Right ventricle myocardium inferior (tissue), 1 donor: ENCODE measurements around the gene ATP5ME. TPM values are rescaled to one million over a fixed set of nuclear protein-coding genes. Genes with fewer than 3 reads are reported as not detected.
"Not testable (repeated sequence)": the region's sequence is repeated elsewhere in the genome, so short reads cannot be mapped to it uniquely, and the experiment has no call there.

Source experiments
- ATAC-seq: fragments of 200-7000 bp; cut with Tn5 transposase; one replicate; pipeline ENCODE4 v1.9.1; 2020; ENCODE audit warnings: mild to moderate bottlenecking, moderate library complexity
- DNase-seq: peaks from one replicate; pipeline ENCODE4 v3.0.0; 2021; ENCODE audit errors: missing footprints
- intact Hi-C: fragments of 100-400 bp; cut with DNase I; formaldehyde crosslinking; loops from one replicate; pipeline ENCODE4 v1.11.0; 2022
- total RNA-seq: library from RNA; stranded (reverse); fragmentation: NEBNext Ultra II Directional; extraction: Animal tissue kit (Norgen Biotek cat#: 25700); gene quantifications from one replicate; pipeline ENCODE4 v1.2.1, GENCODE V29; 2021
- donor health status: DM: no; HTN: yes; CAD: no; lungs with severe emphysema.

ATP5ME gene
- total RNA-seq, 1 donor from 2014 or later = 1,162 TPM

DNA sequence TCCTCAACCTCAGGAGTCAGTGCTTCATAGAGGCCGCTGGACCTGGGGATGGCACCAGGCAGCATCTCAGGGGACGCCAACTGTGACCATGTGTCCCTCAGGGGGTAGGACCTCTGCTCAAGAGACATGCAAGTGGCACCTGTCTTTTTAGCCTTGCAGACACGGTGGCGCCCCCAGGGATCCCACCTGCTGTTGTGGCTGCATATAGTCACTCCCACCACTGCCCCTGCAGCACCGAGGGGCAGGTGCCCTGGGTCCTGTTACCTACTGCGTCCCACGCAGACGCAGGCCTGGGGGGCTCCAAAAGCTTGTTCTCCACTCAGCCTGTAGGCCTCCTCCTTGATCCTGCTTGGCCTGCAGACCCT is 2.8 kb upstream of the ATP5ME start:
- ATAC-seq = no peak
- intact Hi-C loops = no loop called here
- DNase-seq = peak; percentile 55

DNA sequence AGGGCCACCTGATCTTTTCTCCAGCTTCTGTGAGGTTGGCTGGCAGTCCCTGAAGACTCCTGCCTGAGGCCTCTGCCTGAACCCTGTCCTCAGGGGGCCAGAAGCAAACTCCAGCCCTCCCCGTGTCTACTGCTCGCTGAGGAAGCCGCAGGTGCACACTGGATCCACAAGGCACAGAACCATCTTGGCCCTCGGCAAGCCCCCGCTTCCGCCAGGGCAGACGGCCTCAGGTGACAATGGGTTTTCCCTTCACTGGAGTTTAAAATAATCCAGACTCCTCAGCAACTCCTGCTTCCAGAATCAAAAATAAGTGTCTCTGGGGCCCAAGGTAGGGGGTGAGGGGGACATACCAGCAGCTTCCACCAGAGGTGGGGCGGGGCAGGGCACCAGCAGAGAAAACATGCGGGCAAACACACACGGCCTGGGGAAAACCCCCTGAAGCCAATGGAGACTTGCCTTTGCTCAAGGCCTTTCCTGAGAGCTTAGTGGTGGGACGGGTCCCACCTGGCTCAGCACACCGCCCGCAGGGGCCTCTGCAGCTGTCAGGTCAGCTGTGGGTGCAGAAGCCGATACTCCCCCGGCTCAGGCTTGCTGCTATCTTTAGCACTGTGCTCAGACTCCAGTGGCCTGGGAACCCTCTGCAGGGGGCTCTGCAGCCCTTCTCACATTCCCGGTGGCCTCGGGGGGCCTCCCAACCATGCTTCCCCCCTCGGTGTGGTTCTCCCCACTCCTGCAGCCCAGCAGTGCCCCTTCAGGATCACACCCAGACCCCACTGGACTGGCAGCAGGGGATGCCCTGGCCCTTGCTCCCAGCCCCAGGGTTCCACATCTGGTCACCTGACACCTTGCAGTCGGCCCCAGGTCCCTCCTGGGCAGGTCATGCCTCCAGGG is 2.1 kb upstream of the ATP5ME start:
- DNase-seq (peak; percentile 65), ATAC-seq (no peak)
- intact Hi-C loops = no loop called here

DNA sequence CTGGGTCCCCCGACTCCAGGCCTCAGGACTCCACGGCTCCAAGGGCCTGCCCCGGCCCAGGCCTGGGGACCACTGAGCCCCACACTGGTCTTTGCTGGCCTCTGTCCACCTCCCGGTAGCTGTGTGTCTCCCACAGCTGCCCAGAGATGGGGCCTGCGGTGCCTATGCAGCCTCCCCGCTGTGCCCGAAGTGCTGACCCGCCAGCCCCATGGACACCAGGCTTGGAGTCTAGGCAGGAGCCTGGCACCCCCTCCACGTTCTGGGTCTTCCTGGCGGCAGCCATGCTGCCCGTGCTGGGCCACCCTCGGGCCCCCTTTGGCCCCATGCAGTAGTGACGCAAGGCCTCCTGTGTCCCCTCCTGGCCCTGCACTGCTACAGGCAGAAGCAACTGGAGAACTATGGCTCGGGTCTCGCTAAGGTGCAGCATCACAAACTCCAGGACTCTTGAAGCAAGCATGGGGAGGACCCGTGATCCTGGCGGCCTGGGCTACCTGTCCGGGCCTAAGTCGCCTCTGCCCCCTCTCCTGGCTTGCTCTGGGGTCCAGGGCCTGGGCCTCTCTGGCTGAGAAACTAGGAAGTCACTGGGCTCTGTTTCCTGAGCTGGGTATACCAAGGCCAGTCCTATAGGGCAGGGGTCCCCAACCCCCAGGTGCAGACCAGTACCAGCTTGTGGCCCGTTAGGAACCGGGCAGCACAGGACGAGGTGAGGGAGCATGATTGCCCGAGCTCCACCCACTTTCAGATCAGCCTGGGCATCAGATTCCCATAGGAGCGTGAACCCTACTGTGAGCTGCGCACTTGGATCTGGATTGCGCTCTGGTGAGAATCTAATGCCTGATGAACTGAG is 1.2 kb upstream of the ATP5ME start:
- DNase-seq = peak; percentile 50
- intact Hi-C loops = no loop called here
- ATAC-seq = peak; percentile 11

DNA sequence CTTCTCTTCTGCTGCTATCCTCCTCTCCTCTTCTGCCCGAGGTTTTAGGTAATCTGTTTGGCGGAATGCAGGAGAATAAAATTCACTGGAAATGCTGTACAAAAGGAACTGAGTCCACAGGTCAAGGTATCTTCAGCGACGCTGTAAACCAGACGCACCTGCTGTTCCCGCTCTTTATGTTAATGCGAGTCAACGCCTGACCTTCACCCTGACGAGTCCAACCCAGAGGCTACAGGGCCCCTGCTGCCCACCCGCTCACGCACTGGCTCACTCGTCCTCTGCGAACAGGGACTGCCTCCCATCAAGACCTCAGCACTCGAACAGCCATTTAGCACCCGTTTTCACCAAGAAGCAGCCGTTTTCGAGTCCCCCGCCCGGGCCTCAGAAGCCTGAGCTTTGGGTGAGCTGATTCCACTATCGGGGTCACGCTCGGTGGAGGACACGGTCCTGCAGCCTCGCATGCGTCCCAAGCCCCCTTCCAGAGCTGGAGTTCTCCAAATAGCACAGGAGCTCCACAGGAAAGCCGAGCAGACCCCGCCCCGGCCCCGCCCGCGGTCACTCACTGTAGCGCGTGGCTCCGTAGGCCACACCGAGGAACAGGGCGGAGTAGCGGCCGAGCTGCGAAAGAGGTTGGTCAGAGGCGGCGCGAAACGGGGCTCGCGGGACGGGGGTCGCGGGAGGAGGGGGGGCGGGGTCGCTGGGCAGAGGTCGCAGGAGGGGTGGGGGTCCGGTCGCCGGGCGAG is 556 bp downstream of the ATP5ME start:
- peak; percentile 12 for ATAC-seq
- intact Hi-C loops = no loop called here

DNA sequence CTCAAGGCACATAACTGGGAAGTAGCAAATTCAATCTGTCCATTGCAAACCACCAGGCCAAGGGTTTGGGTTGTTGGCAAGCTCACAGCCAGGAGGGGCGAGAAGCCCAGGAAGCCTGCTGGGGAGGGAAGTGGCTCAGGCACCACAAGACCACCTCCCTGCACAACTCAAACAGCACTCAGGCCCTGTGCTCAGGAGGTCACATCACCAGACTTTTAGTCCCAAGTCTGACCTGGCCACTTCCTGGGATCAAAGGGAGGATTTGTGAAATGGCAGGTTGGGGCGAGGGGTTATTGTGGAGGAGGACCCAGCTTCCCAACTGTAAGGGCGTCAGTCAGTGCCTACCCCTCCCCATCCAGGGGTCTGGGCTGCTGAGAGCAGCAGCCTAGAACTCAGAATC is 2.3 kb downstream of the ATP5ME start:
- DNase-seq (no peak), ATAC-seq (no peak)
- intact Hi-C loops = no loop called here

More for the DNA sequence above, 556 bp downstream of the ATP5ME start:
- DNase-seq = peak; percentile 87

DNA sequence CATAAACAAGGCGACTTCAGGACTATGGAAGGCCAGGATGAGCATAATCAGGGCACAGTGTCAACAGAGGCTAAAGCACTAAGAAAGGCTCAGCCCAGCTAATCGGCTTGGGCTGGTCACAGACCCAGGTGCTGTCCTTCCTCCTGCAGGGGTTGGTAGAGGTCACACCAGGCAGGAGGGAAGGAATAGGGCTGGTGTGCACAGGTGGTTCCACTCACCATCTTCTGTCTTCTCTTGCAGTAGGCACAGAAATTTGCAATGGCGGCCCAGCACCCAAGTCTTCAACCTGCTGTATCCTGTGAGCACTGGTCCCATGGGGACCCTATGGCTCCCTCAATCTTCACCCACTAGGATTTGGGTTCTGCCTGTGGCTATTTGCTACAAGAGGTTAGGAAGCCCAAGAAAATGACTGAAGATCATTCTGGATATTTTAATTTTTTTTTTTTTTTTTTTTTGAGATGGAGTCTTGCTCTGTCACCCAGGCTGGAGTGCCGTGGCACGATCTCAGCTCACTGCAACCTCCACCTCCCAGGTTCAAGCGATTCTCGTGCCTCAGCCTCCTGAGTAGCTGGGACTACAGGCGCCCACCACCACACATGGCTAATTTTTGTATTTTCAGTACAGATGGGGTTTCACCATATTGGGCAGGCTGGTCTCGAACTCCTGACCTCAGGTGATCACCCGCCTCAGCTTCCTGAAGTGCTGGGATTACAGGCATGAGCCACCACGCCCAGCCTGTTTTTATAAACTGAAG is 4.1 kb downstream of the ATP5ME start:
- intact Hi-C loops, ATAC-seq: not testable (repeated sequence)
- peak; percentile 60 for DNase-seq

DNA sequence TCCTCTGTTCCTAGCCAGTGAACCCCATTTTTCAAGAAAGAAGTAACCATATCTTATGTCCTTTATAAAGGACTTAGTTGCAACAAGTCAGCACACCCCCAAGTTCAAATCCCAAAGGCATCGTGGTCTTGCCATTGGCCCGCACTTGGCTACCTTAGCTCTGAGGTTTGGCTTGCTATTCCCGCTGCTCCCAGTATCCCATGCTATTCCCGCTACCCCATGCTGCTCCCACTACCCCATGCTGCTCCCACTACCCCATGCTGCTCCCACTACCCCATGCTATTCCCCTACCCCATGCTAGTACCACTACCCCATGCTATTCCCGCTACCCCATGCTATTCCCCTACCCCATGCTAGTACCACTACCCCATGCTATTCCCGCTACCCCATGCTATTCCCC is 5.9 kb downstream of the ATP5ME start:
- DNase-seq = peak; percentile 37
- intact Hi-C loops, ATAC-seq: not testable (repeated sequence)

DNA sequence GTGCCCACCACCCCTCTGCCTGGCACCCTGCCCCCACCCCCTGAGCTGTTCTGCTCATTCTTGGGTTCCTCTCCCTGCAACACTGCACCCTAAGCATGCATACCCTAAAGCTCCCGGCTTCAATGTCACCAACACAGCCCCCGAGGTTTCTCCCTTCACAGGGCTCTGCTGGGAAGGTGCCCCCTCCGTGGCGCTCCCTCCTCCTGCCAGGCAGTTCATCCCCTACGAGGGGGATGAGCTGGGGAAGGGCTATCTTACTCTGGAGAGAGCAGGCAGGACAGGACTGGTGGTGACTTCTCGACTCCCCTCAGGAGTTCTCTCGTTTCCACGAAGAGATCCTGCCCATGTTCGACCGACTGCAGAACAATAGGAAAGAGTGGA is 6.5 kb downstream of the ATP5ME start:
- DNase-seq (peak; percentile 46), ATAC-seq (no peak)
- intact Hi-C loops = no loop called here

DNA sequence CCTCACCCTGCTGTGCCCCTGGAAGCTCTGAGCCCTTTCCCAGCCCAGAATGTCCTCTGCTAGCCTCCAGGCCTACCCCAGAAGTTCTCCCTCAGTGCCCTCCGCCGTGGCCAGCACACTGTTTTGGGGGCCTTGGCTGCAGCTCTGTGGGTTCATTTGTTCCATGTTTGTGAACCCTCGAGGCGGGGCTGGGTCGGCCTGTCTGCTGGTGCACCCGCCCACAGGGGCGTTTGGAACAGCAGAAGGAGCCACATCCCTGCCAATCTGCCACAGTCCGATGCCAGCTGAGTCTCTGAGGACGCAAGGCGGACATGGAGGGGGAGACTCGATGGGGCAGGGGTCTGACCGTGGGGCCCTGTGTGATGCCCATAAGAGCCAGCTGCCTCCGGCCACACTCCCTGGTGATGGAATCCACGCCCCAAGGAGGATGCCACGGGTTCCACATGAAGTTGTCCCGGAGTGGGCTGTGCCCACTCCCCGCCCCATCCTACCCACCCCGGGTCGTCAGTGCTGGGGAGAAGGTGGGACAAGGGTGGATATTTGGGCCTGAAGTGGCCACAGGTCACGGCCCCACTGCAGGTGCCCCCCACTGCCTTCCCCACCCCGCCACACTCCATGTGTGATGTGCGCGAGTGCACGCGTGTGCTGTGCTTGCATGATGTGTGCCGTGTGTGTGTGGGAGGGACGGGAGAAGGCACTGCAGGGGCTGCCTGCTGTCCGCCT is 7.1 kb downstream of the ATP5ME start:
- DNase-seq (peak; percentile 47), ATAC-seq (no peak)
- intact Hi-C loops = no loop called here

DNA sequence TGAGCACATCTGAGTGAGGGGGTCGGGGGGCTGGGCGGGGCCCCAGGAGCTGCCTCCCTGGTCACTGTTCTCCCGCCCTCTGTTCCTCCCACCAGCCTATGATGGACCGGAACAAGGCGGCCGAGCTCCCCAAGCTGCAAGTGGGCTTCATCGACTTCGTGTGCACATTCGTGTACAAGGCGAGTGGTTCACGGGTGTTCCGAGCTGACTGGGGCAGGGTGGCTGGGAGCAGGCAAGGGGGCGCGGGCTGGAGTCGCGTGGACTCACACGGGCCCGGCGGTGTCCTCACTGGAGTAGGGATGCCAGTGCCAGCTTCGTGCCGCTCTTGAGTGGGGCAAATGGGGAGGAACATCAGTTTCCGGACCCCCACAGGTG is 7.7 kb downstream of the ATP5ME start:
- ATAC-seq (no peak), DNase-seq (peak; percentile 55)
- intact Hi-C loops = no loop called here

DNA sequence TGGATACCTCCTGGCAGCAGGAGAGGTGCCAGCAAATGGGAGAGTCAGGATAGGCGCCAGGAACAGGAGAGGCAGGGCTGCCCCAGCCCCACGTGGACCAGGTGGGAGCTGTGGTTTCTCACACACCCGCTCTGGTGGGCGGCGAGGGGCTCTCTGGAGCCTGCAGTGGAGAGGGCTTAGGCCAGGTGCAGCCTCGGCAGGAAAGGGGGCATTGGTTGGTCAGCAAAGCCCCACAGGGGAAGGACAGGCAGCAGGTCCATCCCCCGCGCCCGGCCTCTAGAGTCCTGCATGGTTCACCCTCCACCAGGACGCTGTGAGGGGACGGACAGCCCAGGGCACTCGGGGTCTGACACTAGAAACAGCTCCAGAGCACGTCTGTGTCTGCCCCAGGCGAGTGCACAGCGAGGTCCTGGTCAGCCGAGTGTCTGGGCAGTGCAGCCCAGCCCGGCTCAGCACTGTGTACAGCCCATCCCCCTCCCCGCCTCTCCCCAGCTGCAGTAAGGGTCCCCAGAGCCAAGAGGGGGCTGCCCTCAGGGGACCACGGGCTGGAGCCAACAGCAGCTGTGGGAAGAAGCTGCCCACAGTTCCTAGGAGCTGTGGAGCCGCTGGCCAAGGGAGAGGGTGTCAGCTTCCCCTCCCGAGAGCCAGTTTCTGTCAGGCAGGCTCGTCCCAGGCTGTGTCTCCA is 8.2 kb downstream of the ATP5ME start:
- DNase-seq (peak; percentile 40), ATAC-seq (no peak)
- intact Hi-C loops = no loop called here

DNA sequence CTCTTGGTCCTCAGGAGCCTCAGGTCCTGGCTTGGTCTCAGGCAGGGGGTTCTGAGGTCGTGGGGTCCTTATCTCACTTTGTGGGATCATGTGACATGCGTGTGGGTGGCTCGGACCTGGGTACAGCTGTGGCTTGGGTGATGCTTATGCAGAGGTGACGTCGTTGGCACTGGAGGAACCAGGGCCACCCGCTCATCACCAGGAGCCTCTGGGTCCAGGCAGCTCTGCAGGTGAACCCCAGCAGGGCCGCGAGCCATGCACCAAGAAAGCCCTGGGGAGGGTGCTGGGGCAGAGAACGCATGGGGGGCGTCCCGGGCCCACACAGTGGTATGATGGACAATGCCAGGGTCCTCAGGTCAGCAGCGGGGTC is 8.7 kb downstream of the ATP5ME start:
- intact Hi-C loops = no loop called here
- peak; percentile 32 for DNase-seq
- ATAC-seq = no peak

DNA sequence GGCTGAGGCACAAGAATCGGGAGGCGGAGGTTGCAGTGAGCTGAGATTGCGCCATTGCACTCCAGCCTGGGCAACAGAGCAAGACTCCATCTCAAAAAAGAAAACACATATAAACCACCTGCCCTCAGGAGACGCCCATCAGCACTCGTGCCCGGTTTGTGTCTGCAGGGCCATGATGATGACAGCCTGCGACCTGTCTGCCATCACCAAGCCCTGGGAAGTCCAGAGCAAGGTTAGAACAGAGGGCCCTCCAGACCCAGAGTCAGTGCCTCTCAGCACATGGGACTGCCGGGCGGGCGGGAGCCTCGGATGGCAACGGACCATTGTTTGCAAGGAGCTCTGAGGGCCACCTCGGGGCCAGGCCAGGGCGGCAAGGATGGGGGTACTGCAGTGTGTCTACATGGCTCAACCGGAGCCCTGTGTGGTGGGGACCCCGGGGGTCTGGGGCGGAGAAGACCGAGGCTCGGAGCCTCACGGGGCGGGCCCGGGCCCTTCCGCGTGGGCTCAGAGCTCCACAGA is 9.3 kb downstream of the ATP5ME start:
- intact Hi-C loops = no loop called here
- DNase-seq = peak; percentile 37
- no peak for ATAC-seq

DNA sequence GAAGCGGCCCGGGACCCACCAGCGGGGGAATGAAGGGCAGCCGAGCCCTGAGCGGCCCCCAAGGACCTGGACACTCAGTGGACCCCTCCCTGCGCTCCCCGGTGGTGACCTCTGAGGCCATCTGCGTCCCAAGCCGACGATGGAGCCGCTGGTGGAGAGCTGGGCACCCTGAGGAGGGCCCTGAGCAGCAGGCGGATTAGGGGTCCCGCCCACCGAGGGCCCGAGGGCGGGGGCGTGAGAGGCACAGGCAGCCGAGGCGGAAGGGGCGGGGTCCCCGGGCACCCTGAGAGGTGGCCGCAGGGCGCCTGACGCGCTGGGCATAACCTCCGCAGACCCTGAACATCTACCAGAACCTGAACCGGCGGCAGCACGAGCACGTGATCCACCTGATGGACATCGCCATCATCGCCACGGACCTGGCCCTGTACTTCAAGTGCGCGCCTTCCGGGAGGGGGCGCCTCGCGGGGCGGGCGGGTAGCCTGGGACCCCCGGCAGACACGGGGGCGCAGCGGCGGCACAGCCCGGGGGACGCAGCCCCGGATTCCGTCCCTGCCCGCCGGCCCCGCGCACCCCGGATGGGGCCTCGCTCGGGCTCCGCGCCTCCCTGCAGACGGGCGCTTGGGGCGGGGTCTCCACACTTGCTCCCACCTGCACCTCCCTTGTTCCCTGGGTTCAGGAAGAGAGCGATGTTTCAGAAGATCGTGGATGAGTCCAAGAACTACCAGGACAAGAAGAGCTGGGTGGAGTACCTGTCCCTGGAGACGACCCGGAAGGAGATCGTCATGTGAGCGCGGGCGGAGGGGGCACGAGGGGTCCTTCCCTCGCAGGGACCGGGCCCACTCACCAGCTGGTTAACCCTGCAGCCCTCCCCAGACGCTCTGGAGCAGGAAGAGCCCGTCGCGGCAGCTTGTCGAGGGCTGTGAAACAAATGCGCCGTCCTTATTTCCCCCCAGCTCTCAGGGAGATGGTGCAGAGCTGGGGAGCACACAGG is 10.3 kb downstream of the ATP5ME start:
- peak; percentile 52 for ATAC-seq
- peak; percentile 83 for DNase-seq
- intact Hi-C loops = no loop called here

DNA sequence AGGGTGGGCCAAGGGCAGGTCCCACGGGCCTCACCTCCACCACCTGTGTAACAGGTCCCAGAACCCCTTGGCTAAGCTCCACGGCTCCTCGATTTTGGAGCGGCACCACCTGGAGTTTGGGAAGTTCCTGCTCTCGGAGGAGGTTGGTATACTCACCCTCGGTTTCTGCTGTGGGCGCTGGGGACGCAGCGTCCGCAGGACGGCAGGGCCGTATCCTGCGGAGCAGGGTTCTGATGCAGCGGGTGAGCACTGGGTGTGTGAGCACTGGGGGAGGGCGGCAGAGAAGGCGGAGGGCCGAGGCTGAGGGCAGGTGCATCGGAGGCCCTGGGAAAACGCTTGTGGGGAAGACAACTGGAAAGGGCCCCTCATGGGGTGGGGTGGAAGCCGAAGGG is 11.0 kb downstream of the ATP5ME start:
- peak; percentile 56 for DNase-seq
- intact Hi-C loops = no loop called here
- no peak for ATAC-seq
